HK-2 (cell line): Measurements from ENCODE around the gene FNTB.
"Not testable (repeated sequence)": the region's sequence is repeated elsewhere in the genome, so short reads cannot be mapped to it uniquely, and the experiment has no call there.

Source experiments
- DNase-seq: peaks from one replicate; pipeline ENCODE4 v3.0.0-alpha.2; 2018; ENCODE audit not compliant: unreplicated experiment

The FNTB gene

GRCh38 chr14:65019944-65020566 is 33.4 kb downstream of the FNTB start:
- DNase-seq = peak; percentile 13

- no peak for DNase-seq
Measured at GRCh38 chr14:65024957-65025356, 38.3 kb downstream of the FNTB start.

- DNase-seq = no peak
Measured at GRCh38 chr14:65025818-65026217, 39.1 kb downstream of the FNTB start.

- DNase-seq = no peak
Measured at GRCh38 chr14:65026526-65026925, 39.8 kb downstream of the FNTB start.

GRCh38 chr14:65027127-65027799 is 40.6 kb downstream of the FNTB start:
- no peak for DNase-seq

GRCh38 chr14:65028937-65029336 is 42.2 kb downstream of the FNTB start:
- DNase-seq = no peak

GRCh38 chr14:65031321-65031720 is 44.6 kb downstream of the FNTB start:
- DNase-seq = not testable (repeated sequence)

GRCh38 chr14:65032319-65032718 is 45.6 kb downstream of the FNTB start:
- DNase-seq = no peak

GRCh38 chr14:65033181-65033580 is 46.5 kb downstream of the FNTB start:
- DNase-seq = no peak

- DNase-seq = no peak
Measured at GRCh38 chr14:65034021-65034420, 47.3 kb downstream of the FNTB start.

GRCh38 chr14:65035049-65035448 is 48.4 kb downstream of the FNTB start:
- DNase-seq = no peak

GRCh38 chr14:65038966-65039365 is 52.3 kb downstream of the FNTB start:
- no peak for DNase-seq

- no peak for DNase-seq
Measured at GRCh38 chr14:65040666-65041433, 54.2 kb downstream of the FNTB start.

- DNase-seq = no peak
Measured at GRCh38 chr14:65041434-65041915, 54.8 kb downstream of the FNTB start.

- no peak for DNase-seq
Measured at GRCh38 chr14:65042296-65042695, 55.6 kb downstream of the FNTB start.

- DNase-seq = no peak
Measured at GRCh38 chr14:65042731-65043372, 56.2 kb downstream of the FNTB start.

GRCh38 chr14:65043893-65044595 is 57.3 kb downstream of the FNTB start:
- DNase-seq = no peak

GRCh38 chr14:65044596-65044959 is 57.9 kb downstream of the FNTB start:
- DNase-seq = no peak

GRCh38 chr14:65045006-65045405 is 58.3 kb downstream of the FNTB start:
- no peak for DNase-seq

- no peak for DNase-seq
Measured at GRCh38 chr14:65045709-65046108, 59.0 kb downstream of the FNTB start.

GRCh38 chr14:65052832-65053231 is 66.1 kb downstream of the FNTB start:
- DNase-seq = no peak

- DNase-seq = no peak
Measured at GRCh38 chr14:65053466-65053865, 66.8 kb downstream of the FNTB start.
